Astrocyte (in vitro differentiated cells and primary cell): ENCODE data around the gene ASPG.

ENCODE experiments used
- CTCF ChIP-seq: IDR thresholded peaks from 2 replicates; pipeline ENCODE4 v1.5.1; 2011; ENCODE audit warnings: low read depth, mild to moderate bottlenecking, inconsistent platforms, low read length, moderate library complexity; ENCODE audit not compliant: insufficient read depth
- EZH2 ChIP-seq: IDR thresholded peaks from 2 replicates; pipeline ENCODE4 v1.6.1; 2012; ENCODE audit warnings: mild to moderate bottlenecking, low read length, inconsistent platforms; ENCODE audit not compliant: insufficient read depth

- TF ChIP-seq CTCF (no peak), EZH2 (no peak)
Measured at GRCh38 chr14:104156142-104156541, 70.6 kb downstream of the ASPG start.
